GM21367 (cell line): ENCODE data around the gene TIFAB.

Experiments used
- ATAC-seq: cut with Tn5 transposase; IDR thresholded peaks from one replicate; pipeline ENCODE4 v1.9.1; 2021; ENCODE audit not compliant: unreplicated experiment

TIFAB gene

DNA sequence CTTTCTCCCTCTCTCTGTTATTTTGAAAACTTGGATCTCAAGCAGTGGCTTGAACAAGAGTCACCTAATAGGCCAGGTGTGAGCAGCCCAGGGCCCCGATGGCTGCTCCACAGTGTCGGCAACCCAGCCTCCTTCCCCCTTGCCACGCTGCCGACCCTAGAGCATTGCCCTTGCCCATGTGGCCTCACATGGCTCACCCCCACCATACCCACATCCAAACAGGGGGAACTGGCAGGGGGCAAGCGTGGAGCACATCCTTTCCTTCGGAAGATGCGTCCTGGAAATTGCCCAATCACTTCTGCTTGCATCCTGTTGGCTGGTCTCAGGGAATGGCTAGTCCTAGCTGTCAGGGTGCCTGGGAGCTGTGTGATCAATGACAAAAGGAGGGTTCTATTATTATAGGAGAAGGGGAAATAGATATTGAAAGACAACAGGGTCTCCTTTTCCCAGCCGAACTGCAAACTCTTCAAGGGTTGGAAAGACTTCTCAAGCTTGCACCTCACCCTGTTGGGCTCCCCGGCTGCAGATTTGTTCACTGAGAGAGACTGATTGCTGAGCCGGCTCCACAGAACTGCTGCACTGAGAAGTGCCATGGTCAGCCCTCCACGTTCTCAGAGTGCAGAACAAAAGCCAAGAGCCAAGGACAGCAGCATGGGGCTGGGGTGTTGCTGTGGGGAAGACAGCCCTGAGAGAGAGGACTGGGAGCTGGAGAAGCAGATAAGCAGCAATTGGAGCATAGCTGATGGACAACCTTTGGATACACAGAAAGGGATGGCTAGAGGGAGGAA, 8.3 kb upstream of the TIFAB start:
- ATAC-seq = no peak

- no peak for ATAC-seq
Measured at GRCh38 chr5:135458921-135459331, 6.8 kb upstream of the TIFAB start.

- no peak for ATAC-seq
Measured at GRCh38 chr5:135458356-135458755, 6.2 kb upstream of the TIFAB start.

DNA sequence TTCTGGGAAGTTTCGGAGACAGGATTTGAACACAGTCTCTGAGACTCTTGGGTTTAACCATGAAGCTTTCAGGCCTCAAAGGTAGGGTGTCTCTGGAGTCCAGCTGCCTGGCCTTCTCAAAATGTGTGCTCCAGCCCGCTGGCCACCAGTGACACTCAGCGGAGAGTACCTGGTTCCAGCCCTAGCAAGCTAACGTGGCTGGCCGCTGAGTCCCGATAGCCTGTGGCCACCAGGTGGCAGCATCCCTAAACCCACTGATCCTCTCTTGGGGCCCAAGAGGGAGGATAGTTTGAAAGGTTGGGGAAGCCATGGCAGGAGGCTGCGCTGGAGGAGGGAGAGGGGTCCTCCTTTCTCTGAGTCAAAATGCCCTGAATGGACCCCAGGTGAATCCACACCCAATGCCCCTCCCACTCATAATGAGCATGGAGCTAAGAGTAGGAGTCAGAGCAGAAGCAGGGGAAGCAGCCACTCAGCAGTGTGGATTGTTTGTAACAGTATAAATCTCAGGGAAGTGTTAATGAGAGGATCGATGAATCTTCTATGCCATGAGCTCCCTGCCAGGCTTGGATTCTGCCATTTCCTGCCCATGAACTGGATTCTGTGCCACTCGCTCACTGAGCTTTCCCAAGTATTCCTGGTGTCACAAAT, 5.4 kb upstream of the TIFAB start:
- ATAC-seq = peak; percentile 58

GRCh38 chr5:135456238-135457099, 4.3 kb upstream of the TIFAB start:
- peak; percentile 50 for ATAC-seq

GRCh38 chr5:135455876-135456237, 3.7 kb upstream of the TIFAB start:
- ATAC-seq = peak; percentile 7

DNA sequence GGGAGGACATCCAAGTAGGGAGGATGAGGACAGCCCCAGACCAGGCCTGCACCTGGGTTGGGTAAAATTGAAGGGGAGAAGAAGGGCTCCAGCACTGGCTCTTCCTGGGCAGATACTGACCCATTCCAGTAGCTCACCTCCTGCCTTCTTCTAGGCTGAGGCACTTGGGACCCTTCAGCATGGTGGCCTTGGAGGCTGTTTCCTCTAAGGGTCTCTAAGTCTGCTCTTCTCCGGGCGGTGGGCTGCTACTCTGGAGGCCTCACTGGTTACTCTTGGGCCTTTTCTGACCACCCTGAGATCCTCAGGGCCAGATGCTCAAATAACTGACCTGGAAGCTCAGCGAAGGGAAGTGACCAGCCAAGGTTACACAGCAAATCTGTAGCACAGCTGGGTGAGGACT, 2.8 kb upstream of the TIFAB start:
- no peak for ATAC-seq

DNA sequence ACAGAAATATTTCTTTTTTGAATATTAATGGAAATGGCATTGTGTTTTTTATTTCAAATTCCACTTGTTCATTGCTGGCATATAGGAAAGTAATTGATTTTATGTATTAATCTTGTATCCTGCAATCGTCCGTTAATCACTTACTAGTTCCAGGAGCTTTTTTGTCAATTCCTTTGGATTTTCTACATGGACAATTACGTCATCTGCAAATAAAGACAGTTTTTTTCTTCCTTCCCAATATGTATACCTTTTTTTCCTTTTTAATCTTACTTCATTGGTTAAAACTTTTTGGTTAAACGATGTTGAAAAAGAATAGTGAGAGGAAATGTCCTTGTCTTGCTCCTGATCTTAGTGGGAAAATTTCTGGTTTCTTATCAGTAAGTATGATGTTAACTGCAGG, 1.5 kb upstream of the TIFAB start:
- no peak for ATAC-seq

- ATAC-seq = no peak
Measured at GRCh38 chr5:135451581-135452320, 400 bp downstream of the TIFAB start.

DNA sequence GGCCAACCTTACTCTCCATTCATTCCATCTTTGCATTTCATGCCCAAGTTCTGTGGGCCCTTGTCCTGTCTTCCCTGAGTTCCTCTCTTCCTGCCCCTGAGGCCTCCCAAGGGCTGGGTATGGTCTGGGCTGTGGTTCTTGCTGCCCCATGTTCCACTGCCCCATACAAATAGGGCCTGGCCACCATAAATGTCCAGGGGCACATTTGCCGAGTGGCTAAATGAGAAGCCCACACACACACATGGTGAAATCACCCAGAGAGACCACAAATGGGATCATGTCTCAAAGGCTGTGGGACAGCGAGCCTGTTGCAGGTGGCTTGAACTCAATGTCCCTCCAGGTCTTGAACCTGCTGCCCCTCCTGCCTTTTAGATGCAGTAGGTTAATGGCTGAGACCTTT, 1.2 kb downstream of the TIFAB start:
- ATAC-seq = no peak

GRCh38 chr5:135450336-135450735, 1.8 kb downstream of the TIFAB start:
- ATAC-seq = no peak

DNA sequence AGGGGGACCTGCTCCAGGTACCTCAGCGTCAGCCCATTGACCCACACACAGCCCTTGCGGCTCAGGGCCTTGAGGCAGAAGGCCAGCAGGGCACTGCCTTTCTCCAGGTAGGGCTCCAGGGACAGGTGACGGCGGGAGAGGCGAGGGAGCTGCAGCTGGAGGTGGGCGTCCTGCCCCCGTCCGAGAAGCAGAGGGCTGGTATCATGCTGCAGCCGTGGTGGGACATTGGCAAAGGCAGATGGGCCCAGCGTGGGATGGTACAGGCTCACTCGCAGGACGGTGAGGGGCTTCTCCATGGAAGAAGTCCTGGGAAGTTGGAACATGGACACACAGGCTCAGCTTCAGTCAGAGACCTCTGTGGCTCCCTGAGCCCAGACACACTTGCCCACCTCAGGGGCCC, 2.5 kb downstream of the TIFAB start:
- no peak for ATAC-seq

GRCh38 chr5:135448791-135449507, 3.2 kb downstream of the TIFAB start:
- ATAC-seq = no peak

DNA sequence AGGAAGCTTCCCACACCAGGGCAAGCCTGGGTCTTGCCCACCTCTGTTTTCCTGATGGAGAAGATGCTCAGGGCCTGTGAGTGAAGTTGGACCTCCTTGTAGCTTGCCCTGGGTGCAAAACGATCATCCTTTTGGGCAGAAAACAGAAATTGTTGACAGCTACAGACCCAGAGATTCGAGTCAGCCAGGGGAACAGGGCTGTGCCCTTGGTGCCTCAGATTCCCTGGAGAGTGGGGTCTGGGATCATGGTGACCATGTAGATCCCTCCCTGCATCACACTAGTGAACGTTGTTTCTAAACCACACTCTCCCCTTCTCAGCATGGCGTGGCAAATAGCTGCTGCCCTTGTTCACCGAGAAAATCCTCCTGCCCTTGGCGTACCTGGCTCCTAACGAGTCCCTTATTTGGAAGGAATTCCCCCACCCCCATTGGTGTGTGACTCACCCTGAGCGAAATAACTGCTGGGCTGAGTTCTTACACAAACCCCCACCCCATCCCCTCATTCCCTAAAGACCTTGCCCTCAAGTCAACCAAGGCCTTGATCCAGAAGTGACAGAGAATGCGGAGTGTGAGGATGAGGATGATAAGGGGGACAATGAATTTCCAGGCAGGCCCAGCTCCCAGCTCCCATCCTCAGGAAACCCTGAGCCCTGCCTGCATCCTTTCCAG, 3.9 kb downstream of the TIFAB start:
- no peak for ATAC-seq

GRCh38 chr5:135447298-135447929, 4.7 kb downstream of the TIFAB start, which contains the start of gene DCANP1:
Gene DCANP1 (minus strand): TSS chr5:135447348. CDS start chr5:135447108, 240 bp downstream.
- ATAC-seq = no peak

- ATAC-seq = no peak
Measured at GRCh38 chr5:135446615-135447014, 5.5 kb downstream of the TIFAB start.

DNA sequence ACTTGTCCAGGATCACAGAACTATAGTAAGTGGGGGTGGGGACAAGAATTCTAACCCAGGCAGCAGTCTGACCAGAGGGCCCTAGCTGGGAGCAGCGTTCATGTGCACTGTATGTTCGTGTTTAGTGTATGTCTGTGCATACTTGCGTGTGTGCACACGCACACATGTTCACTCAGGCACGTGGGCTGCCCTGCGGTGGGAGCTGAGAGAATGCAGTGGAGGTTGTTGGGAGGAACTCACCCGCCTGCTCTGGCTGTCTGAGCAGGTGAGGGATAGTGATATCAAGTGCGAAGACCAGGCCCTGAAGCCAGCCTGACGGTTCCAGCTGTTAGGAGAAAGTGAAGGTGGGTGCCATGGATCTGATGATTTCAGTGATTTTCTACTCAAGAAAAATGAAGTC, 5.9 kb downstream of the TIFAB start:
- ATAC-seq = no peak

GRCh38 chr5:135445306-135445985, 6.7 kb downstream of the TIFAB start:
- ATAC-seq = no peak

GRCh38 chr5:135444881-135445280, 7.3 kb downstream of the TIFAB start:
- no peak for ATAC-seq
